Upper lobe of right lung (tissue), 1 donor: ENCODE measurements around the gene SORBS2. TPM values are rescaled to one million over a fixed set of nuclear protein-coding genes. Genes with fewer than 3 reads are reported as not detected.

Source experiments
- ATAC-seq: fragments of 200-7000 bp; cut with Tn5 transposase; one replicate; pipeline ENCODE4 v1.9.1; 2020; ENCODE audit warnings: mild to moderate bottlenecking, moderate library complexity
- DNase-seq: peaks from one replicate; pipeline ENCODE4 v3.0.0-alpha.2; 2020
- H3K27ac ChIP-seq: fragments of 200-600 bp; one replicate; pipeline ENCODE4 v1.8.0; 2022
- H3K27me3 ChIP-seq: fragments of 200-600 bp; one replicate; pipeline ENCODE4 v1.8.0; 2022; ENCODE audit warnings: mild to moderate bottlenecking
- H3K36me3 ChIP-seq: fragments of 200-600 bp; one replicate; pipeline ENCODE4 v1.8.0; 2022
- H3K4me1 ChIP-seq: fragments of 200-600 bp; one replicate; pipeline ENCODE4 v1.8.0; 2022
- H3K4me3 ChIP-seq: fragments of 200-600 bp; one replicate; pipeline ENCODE4 v1.8.0; 2022; ENCODE audit warnings: mild to moderate bottlenecking
- H3K9me3 ChIP-seq: fragments of 200-600 bp; one replicate; pipeline ENCODE4 v1.8.0; 2022
- intact Hi-C: fragments of 100-400 bp; cut with DNase I; formaldehyde crosslinking; loops from one replicate; pipeline ENCODE4 v1.11.0; 2022
- total RNA-seq: library from RNA; stranded (reverse); fragmentation: NEBNext Ultra II Directional; extraction: Animal tissue kit (Norgen Biotek cat#: 25700); gene quantifications from one replicate; pipeline ENCODE4 v1.2.1, GENCODE V29; 2021
- TF ChIP-seq, protein P1 (sequence below): fragments of 200-600 bp; IDR thresholded peaks from one replicate; pipeline ENCODE4 v1.8.0; 2022; ENCODE audit warnings: antibody characterized with exemption
- donor health status: DM: no; HTN: yes; CAD: no; lungs with severe emphysema.

SORBS2 gene
- total RNA-seq, 1 donor from 2014 or later: 44.9 TPM

DNA sequence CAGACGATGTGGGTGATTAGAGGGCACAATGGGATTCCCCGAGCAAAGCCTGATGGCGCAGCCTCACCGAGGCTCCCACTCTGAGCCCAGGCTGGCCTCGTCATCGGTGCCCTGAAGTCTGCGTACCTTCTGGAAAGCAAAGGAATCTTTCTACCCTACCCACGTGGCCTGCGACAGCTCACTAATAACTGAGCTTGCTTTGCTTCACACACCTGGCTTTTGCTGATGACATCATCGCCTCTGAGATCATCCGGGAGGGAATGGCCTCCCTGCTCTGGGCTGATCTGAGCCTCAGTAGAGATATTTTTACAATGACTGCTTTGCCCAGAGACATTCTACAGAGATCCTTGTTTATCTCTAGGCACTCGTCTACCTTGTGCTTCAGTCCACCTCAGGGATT is 231.3 kb downstream of the SORBS2 start:
- H3K4me1 ChIP-seq: no peaks in the 10 kb centered on the region
- H3K36me3 ChIP-seq: no peaks in the 10 kb centered on the region
- ATAC-seq: no peak
- no peak overlapping the region for H3K27ac ChIP-seq
- H3K4me3 ChIP-seq: no peak overlapping the region
- no peaks in the 10 kb centered on the region for H3K9me3 ChIP-seq
- intact Hi-C loops: no loop called here
- no peak for DNase-seq
- H3K27me3 ChIP-seq: no peaks in the 10 kb centered on the region
- TF ChIP-seq, protein P1, sequence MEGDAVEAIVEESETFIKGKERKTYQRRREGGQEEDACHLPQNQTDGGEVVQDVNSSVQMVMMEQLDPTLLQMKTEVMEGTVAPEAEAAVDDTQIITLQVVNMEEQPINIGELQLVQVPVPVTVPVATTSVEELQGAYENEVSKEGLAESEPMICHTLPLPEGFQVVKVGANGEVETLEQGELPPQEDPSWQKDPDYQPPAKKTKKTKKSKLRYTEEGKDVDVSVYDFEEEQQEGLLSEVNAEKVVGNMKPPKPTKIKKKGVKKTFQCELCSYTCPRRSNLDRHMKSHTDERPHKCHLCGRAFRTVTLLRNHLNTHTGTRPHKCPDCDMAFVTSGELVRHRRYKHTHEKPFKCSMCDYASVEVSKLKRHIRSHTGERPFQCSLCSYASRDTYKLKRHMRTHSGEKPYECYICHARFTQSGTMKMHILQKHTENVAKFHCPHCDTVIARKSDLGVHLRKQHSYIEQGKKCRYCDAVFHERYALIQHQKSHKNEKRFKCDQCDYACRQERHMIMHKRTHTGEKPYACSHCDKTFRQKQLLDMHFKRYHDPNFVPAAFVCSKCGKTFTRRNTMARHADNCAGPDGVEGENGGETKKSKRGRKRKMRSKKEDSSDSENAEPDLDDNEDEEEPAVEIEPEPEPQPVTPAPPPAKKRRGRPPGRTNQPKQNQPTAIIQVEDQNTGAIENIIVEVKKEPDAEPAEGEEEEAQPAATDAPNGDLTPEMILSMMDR: no peak

DNA sequence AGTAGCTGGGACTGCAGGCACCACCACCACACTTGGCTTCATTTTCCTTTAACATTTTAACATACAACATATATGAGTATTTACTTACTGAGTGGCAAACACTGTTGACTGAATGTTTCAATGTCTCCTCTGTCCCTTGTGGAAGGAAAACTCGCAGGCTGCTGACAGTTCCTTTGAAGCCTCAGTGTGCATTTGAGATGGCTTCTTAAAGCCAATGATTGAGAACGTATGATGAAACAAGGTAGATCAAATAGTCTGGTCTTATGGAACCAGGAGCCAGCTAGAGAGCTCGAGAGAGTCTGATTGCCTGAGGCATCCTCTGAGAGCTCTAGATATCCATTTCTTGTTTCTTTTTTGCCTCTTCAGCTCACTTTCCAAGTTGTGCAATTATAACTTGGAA is 233.7 kb downstream of the SORBS2 start:
- no peaks in the 10 kb centered on the region for H3K4me1 ChIP-seq
- H3K36me3 ChIP-seq: no peaks in the 10 kb centered on the region
- ATAC-seq (no peak), DNase-seq (no peak)
- no peaks in the 10 kb centered on the region for H3K9me3 ChIP-seq
- no peak overlapping the region for H3K27ac ChIP-seq
- TF ChIP-seq, protein P1: no peak
- H3K27me3 ChIP-seq: no peaks in the 10 kb centered on the region
- H3K4me3 ChIP-seq: no peak overlapping the region
- intact Hi-C loops: no loop called here

DNA sequence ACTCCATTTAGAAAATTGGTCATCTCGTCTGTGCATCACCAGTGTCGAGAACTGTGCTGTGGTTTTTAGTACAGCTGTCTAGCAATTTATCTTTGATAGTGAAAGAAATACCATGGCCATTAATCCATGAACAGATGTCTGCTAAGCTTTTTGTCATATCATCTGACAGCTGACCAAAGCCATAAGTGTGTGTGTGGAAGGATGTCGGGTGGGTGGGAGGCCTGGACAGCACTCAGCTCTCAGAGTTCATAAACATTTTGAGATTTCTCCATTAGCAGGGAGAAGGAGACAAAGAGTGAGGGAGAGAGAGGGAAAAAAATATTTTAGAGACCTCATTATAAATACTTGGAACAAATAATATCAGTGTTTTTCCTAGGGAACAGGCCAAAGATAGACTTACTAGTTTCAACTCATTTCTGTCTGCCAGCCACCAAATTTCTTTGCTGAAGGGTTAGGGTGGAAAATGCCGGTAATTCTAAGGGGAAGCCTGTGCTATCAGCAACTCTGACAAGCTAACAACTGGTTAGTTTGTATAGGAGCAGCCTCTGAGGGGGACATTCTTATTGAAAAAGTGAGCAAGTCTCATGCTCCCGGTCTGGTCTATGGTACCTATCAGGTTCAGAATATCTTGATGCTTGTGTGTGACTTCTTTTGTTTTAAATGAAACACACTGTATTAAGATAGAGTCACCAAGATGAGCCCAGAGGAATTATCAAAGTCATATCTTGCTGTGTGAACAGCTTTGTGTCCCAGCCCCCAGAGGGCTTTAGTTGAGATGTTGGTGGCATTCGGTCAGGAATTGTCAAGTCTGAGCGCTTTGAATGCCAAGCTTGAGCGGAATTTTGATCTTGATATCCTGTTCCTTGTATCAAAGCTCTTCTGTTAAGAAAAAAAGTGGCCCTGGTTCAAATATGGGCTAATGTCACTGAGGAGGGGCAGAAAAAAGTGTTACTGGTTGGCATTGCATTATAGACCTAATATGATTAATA is 234.7 kb downstream of the SORBS2 start:
- H3K27me3 ChIP-seq: no peaks in the 10 kb centered on the region
- H3K4me1 ChIP-seq: no peaks in the 10 kb centered on the region
- no peak for DNase-seq
- no peaks in the 10 kb centered on the region for H3K9me3 ChIP-seq
- peak overlapping the region; percentile 55 for H3K27ac ChIP-seq
- intact Hi-C loops: no loop called here
- no peaks in the 10 kb centered on the region for H3K36me3 ChIP-seq
- TF ChIP-seq, protein P1: no peak
- no peak overlapping the region for H3K4me3 ChIP-seq
- ATAC-seq: no peak

DNA sequence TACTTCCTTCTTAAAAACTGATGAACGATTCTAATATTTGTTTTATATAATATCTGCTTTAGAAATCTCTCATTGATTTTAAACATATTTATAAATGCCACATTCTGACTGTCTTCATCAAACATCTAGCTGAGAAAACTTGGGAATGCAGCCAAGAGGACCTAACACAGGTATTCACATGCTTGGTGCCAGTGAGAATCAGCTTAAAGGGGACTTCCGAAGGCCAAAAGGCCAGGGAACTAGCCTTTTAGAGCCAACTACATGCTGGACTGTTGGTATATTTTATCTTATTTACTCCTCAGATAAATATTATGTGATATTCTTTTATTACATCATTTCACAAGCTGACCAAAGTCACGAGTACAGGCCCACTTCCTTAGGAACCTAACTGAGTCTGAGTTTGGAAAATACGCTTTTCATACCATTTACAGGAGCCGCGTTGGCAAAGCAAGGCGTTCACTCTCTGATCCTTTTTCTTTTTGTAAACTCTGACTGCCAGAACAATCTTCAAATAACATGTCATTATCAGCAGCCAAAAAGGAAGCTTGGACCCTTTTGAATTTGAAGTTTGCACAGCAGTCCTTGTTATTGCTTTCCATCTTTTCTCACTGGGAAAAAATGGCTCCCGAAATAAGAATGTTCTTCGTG is 235.6 kb downstream of the SORBS2 start:
- no peaks in the 10 kb centered on the region for H3K9me3 ChIP-seq
- H3K36me3 ChIP-seq: no peaks in the 10 kb centered on the region
- H3K27ac ChIP-seq: peak overlapping the region; percentile 55
- H3K27me3 ChIP-seq: no peaks in the 10 kb centered on the region
- H3K4me1 ChIP-seq: no peaks in the 10 kb centered on the region
- ATAC-seq (no peak), DNase-seq (no peak)
- TF ChIP-seq, protein P1: no peak
- intact Hi-C loops: no loop called here
- no peak overlapping the region for H3K4me3 ChIP-seq

DNA sequence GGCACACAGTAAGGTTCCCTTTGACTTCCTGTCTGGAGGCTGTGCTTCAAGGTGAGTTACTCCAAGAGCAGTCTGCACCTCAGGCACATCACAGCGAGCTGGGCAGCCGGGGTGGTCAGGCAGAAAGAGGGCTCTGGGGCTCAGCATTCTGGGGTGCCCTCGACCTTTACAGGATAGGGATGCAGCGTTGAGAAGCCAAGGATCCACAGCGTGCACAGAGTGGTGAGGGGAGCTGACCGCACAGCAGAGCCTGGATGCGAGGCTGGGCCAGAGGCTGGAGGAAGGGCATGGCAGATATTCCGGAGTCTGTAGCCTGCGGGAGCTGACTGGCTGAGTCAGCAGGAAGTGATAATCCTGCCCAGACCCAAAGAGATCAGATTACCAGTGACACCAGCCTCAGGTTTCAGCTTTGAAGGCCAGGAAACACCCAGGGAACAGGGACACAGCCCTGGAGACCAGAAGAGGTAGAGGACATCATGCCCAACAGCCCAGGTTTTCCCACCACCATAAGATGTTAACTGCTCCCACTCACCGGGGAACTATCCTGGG is 238.3 kb downstream of the SORBS2 start:
- ATAC-seq: peak; percentile 42
- no peaks in the 10 kb centered on the region for H3K9me3 ChIP-seq
- no peaks in the 10 kb centered on the region for H3K4me1 ChIP-seq
- no peak overlapping the region for H3K4me3 ChIP-seq
- intact Hi-C loops: no loop called here
- DNase-seq: no peak
- H3K27ac ChIP-seq: no peak overlapping the region
- TF ChIP-seq, protein P1: no peak
- H3K36me3 ChIP-seq: no peaks in the 10 kb centered on the region
- H3K27me3 ChIP-seq: no peaks in the 10 kb centered on the region
